SH-SY5Y (cell line): ENCODE measurements around the gene MTUS2.

Experiments used
- GATA2 ChIP-seq: IDR thresholded peaks from 2 replicates; pipeline ENCODE4 v1.6.1; 2011; ENCODE audit warnings: mild to moderate bottlenecking, low read depth, low read length
- GATA3 ChIP-seq: IDR thresholded peaks from 2 replicates; pipeline ENCODE4 v1.6.1; 2011; ENCODE audit warnings: low read depth, mild to moderate bottlenecking, low read length, moderate library complexity

Gene MTUS2

GRCh38 chr13:29077051-29077813, 257.1 kb downstream of the MTUS2 start:
- no peak for TF ChIP-seq GATA3
- no peak for TF ChIP-seq GATA2

DNA sequence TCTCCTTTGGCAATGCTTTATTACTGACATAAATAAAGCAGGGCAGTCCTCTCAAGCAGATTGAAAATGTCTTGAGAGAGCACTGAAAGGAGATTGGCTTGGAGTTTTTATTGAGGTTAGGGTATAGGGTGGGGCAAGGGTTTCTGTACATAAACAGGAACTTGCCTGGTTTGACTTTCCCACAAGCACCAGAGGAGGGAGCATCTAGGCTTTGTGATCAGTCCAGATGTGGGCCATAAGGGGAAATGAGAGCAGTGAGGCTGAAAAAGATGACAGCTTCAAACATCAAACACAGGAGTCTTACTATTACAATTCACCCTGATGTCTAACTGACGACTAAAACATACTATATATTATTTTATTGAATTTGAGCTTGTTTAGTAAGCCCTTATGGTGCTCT, 260.9 kb downstream of the MTUS2 start:
- no peak for TF ChIP-seq GATA2
- TF ChIP-seq GATA3: no peak

GRCh38 chr13:29081697-29082440, 261.7 kb downstream of the MTUS2 start:
- no peak for TF ChIP-seq GATA2
- TF ChIP-seq GATA3: no peak

DNA sequence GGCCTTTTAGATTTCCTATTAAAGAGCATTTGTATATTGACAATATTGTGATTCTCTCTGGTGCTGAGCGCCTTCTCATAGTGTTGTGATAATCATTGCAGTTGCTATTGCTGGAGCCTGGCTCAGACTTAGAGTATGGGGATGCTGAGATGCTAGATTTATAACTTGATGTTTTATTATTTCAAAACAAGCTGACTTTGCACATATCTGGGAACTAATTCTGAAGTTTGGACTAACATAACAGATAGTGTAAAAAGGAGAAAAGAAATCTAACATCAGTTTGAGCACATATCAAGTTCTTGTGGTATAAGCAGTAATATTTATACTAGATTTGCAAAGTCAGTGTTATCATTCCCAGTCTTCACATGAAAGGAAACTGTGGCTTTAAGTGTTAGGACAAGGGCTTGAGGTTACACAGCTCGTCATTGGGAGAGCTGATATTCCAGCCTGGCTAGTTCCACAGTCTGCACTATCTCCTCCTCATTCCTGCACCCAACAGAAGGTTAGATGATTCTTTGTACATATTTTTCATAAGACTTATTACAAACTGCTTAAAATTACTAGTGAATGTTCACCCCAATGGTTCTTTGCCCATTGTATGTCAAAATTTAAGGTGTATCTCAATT, 279.8 kb downstream of the MTUS2 start:
- TF ChIP-seq GATA3: no peak
- no peak for TF ChIP-seq GATA2

DNA sequence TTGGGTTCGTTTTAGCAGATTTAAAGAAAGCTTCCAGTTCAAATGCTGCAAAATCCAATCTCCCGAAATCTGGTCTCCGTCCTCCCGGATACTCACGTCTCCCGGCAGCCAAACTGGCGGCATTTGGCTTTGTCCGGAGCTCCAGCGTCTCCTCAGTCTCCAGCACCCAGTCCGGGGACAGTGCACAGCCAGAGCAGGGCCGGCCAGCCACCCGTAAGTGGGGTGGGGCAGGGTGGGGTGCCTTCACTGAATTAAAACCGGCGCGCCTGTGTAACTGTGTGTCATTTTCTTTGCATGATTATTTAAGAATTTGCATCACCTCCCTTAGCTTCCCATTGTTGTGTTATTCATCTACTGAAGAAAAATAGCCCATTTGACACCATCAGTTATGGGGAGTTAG, 280.6 kb downstream of the MTUS2 start:
- TF ChIP-seq GATA3 (no peak), GATA2 (no peak)

GRCh38 chr13:29101409-29101808, 281.3 kb downstream of the MTUS2 start:
- TF ChIP-seq GATA3: no peak
- TF ChIP-seq GATA2: no peak

DNA sequence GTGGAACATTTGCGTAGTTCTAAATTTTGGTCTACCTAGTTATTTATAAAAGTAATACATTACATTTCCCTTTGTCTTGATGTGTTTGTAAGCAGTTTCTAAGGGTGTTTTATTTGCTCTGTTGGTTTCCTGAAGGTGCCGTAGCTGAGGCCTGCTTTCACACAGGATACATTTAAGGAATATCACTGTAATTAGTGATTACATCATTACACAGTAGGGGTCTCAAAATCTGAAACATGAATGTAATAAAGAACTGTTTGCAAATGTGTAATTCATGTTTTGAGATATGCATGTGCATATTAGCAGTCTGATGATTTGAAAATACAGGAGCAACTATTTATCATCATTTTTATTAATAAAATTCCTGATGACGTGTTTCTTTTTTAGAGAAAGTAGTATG, 281.8 kb downstream of the MTUS2 start:
- TF ChIP-seq GATA2: no peak

GRCh38 chr13:29103065-29103800, 283.1 kb downstream of the MTUS2 start:
- TF ChIP-seq GATA2 (no peak), GATA3 (no peak)

GRCh38 chr13:29104461-29104860, 284.3 kb downstream of the MTUS2 start:
- TF ChIP-seq GATA2 (no peak), GATA3 (no peak)

GRCh38 chr13:29105779-29106178, 285.6 kb downstream of the MTUS2 start:
- TF ChIP-seq GATA3 (no peak), GATA2 (no peak)

DNA sequence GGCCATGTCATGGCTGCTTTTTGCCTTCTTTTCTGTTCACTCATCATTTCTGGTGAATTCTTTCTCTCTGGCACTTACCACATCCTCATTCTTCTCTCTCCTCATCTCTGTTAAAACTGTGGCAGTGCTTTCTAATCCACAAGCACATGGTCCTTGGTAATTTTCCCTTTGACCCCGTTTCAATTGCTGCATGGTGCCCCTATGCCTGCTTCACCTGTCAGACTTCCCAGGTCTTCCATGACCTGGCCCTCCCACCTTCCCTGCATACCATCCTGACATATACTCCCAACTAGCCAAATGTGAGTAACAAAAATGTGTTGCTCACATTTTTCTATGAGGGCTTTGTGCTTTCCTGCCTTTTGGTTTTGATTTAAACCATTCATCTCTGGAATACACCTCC, 286.5 kb downstream of the MTUS2 start:
- TF ChIP-seq GATA3 (no peak), GATA2 (no peak)

- TF ChIP-seq GATA2 (no peak), GATA3 (no peak)
These were observed 288.1 kb downstream of the MTUS2 start for GRCh38 chr13:29108068-29108786.

DNA sequence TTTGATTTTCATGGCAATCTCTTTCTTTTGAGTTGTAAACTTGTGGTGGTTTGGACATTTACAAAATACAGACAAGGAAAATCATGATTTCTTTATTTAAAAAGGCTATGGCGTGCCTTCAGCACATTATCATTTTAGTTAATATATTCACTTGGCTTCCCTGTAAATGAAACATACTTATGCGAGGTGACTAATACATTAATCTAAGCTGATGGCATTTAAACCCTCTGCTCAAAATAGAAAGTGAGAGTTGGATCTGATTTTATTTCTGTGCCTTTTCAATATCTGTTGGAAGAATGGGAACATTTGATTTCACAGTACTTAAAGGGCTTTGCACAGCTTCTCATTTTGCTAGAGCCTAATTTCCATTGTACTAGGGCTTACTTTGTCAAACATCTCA, 289.8 kb downstream of the MTUS2 start:
- TF ChIP-seq GATA3: no peak
- TF ChIP-seq GATA2: no peak

DNA sequence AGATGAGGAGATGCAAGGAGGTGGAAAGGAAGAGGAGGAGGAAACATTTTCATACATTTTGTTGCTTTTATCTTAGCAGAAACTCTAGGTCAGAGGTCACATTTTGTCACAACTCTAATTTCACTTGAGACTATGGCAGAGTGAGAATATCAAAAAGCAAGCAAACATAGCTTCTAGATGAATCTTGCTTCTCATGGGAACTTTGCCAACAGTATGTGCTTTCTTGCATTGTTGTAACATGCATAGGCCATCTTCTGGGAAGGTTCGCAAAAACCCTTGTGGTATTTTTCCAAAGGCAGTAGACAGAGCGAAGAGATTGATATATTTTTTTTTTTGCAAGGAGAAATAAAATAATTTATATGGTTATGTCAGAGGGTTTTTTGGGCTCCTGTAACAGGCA, 291.3 kb downstream of the MTUS2 start:
- no peak for TF ChIP-seq GATA2
- TF ChIP-seq GATA3: no peak

DNA sequence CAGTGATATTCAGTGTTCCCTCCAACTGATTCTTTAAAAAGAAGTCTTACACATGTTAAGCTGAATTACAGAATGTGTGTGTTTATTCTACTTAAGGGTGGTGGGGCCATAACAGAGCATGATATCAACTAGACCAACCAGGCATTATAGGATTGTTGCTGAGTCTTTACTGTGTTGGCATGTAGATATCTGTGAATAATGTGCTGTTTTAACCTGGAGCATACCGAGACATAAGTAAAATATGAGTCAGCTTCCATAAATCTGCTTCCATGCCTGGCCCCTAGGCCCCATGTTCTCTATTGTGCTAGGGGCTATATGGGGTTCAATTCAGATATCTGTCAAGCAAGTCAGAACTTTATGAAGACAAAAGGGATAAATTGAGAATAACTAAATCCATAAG, 295.7 kb downstream of the MTUS2 start:
- TF ChIP-seq GATA2 (no peak), GATA3 (no peak)
